ENCODE data around the gene ZBTB7A.
"Not testable (repeated sequence)": the region's sequence is repeated elsewhere in the genome, so short reads cannot be mapped to it uniquely, and the experiment has no call there.

The ZBTB7A gene

DNA sequence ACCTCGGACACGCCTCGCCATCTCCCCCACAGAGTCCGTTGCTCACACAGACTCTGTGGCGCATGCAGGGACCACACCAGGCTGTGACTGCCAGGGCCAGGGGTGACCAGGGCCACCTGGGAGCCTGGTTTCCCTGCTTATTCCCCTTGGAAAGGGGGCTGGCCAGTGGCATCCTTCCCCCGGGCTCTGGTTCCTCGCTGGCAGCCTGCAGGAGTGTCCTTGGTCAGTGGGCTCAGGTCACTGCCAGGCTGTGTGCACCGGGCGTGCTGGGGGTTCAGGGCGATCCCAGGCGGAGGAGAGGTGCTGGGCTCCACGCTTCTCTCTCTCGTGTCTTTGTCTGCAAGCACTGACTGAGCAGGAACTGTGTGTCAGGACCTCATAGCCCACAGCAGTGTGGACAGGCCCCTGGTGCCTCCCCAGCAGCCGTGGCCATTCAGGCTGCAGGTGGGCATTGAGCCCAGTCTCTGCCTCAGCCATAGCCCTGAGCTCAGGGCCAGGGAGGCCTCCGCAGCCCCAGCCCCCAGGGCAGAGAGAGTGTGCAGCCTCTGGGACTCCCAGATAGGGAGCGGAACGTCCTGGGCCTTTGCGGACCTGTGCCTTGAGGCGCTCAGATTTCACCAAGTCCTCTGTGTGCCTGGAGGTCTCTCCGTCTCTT is 52.7 kb downstream of the ZBTB7A start:
- no peak for DNase-seq

DNA sequence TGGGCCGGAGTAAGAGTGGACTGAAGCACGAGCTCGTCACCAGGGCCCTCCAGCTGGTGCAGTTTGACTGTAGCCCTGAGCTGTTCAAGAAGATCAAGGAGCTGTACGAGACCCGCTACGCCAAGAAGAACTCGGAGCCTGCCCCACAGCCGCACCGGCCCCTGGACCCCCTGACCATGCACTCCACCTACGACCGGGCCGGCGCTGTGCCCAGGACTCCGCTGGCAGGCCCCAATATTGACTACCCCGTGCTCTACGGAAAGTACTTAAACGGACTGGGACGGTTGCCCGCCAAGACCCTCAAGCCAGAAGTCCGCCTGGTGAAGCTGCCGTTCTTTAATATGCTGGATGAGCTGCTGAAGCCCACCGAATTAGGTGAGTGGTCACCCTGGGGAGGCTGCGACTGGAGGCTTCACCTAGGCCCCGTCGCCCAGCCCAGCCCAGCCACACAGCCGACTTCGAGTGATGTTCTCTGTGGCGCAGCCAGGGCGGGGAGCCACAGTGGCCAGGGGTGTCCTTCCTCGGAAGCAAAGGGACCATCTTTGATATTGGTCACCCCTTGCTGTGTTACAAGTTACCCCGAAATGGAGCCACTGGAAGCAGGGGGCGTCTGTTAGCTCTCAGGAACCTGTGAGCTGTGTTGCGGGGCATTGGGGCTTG is 53.6 kb downstream of the ZBTB7A start:
- DNase-seq = no peak

DNA sequence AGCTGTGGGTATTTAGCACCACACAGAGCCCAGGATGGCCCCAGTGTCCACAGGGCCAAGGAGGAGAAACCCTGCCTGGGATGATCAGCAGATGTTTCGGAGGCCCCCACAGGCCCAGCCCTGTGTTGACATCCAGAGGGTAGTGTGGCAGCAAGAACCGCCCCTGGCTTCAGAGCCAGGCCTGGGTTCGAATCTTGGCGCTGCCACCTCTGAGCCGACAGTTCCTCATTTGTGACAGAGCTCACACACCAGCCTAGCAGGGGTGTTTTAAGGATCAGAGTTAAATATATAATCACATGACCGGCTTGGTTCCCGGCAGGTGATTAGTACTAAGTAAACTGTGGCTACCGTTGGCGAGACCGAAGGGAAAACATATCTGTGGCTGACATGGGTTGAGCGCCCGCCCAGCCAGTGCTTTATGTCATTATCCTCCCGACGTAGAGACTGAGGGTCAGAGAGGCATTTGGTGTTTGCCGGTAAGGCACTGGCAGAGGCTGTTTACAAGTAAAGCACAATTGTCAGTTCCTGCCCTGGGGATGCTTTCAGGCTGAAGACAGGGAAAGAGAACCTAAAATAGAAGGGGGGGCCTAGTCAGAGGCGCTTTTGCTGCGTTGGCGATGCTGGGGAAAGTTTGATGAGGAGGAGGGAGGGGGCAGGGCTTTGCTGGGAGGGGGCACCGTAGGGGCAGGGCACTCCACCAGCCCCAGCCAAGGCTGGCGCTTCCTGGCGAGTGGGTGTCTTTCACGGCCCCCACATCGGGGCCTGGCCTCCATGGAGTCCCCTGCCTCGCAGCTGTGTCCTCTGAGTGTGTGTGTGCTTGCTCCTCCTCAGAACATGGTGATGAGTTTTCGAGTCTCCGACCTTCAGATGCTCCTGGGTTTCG is 54.4 kb downstream of the ZBTB7A start:
- no peak for DNase-seq

DNA sequence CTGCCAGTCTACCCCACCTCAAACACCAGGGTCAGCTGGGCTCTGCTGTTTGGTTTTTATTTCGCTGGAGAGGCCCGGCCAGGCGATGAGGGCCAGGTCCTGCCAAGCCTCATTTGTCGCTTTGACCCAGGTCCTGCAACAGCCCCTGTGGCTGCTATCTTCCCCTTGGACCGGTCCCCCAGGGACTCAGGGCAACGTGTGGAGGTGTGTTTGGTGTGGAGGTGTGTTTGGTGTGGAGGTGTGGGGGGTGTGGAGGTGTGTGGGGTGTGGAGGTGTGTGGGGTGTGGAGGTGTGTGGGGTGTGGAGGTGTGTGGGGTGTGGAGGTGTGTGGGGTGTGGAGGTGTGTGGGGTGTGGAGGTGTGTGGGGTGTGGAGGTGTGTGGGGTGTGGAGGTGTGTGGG is 55.3 kb downstream of the ZBTB7A start:
- DNase-seq = not testable (repeated sequence)

DNA sequence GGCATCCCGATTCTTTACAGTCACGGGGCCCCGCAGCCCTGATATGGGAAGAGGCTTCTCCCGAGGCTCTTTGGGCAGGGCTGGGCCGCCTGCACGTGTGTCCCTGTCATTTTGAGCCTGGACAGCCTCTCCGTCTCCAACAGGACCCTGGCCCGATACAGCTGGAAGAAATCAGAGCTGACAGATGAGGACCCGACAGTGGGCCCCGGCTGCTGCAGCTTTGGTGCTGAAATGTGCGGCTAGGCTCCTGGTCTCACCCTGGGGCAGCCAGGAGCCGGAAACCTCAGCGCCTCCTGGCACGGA is 55.9 kb downstream of the ZBTB7A start:
- DNase-seq = no peak

DNA sequence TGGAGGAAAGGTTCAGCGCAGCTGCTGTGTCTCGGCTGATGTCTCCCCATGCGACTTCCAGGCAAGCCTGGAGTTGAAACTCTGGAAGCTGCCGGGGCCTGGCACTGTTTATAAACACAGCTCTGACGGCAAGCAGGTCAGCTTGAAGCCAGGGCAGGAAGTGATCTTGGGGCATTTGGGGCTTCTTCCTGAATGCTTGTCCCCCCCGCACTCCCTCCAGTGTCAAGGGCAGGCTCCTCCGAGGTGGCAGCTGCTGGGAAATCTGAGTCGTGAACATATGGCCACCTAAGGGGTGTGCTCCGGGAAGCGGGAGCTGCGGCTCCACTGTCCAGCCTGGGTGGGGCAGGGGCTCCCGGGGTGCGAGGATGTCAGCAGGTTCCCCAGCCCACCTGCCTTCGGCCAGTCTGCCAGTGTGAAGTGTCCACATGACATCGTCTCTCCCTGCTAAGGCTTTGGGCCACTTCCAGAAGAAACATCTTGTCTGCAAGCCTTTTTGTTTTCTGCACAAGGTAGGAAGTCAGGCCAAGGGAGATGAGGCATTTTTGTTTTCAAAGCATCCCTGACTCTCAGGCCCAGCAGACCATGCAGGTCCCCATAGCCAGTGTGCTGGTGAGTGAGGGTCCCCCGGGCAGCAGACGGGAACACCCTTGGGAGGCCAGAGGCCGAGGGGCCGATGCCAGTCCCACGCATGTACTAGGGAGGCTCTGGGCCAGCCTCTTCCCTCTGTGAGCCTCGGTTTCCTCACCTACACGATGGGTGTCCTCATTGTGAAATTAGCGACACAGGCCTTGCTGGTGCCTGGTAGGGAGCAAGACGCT is 56.5 kb downstream of the ZBTB7A start:
- DNase-seq = no peak

DNA sequence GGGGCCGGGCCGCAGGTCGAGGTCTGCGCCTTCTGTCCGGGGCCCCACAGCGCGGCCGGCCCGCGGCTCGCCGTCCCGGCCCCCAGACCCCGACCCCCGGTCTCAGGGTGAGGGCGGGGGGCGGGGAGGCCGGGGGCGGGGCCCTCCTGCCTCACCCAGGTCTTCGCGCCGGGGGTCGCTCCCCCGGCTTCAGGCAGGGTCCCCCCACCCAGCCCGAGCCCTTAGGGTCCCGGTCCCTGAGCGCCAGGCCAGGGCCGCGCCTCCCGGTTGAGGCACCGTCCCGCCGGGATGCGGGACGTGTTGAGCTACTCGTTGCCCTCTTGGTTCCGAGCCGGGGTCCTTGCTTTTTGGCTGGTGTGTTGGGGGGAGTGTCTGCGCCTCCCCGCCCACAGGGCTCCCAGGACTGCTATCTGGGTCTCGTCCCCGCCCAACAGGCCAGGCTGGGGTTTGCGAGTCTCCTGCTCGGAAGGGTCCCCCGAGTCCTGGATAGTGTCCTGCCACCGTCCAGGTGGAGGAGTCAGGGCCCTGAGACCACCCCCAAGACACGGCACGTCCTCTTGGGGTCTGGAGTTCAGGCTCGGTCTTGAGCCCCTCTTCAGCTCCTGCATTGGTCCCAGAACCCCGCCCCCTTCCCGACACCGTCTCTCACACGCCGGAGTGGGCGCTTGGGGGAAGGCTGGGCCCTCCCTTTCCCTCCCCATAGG is 58.7 kb downstream of the ZBTB7A start:
- DNase-seq = no peak

DNA sequence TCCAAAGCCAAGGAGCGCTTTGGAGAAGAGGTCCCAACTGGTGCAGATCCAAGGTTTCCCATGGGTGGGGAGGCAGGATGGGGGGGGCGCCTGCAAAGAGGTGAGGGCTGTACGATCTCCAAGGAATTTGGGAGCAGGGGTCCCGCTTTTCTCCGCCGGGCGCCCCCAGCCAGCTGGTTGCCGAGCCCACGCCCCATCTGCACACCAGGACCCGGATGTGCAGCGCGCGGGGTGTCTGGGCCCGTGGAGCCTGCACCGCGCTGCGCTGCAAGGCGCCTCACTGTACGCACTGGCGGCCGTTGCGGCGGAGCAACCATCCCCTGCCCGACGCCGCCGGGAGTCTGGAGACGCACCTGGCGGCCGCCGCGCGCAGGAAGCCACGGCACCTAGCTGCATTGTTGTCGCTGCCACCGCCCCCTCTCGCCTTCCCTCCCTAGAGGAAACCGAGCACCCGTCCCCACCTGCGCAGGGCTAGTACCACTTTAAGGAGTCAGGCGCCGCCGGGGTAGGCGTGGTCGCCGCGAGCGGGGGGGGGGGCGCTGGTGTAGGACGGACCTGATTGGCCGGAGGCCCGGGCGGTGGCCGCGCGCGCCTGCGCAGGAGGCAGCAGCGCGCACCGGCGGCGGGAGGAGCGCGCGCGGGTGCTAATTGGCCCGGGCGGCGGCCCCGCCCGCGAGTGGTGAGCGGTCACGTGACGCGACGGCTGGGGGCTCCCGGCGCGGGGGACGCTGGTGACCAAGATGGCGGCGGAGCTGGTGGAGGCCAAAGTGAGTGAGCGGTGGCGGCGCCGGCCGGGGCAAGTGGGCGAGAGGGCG is 59.5 kb downstream of the ZBTB7A start, which contains the start of gene PIAS4:
Gene PIAS4, plus strand, starts transcription at position 716 of the 815 bp plus-strand sequence. Its CDS starts 25 bp downstream, at position 741.
- DNase-seq = peak; percentile 96

DNA sequence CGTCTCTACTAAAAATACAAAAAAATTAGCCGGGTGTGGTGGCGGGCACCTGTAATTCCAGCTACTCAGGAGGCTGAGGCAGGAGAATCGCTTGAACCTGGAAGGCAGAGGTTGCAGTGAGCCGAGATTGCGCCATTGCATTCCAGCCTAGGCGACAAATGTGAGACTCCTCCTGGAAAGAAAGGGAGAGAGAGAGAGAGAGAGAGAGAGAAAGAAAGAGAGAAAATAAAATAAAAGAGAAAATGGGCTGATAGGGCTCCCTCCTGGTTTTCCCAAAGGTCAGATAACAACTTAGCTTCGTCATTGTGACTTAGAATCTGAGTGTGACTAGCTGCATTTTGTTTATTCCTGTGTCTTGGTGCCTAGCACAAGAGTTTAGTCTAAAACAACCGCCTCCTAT is 61.3 kb downstream of the ZBTB7A start:
- not testable (repeated sequence) for DNase-seq

DNA sequence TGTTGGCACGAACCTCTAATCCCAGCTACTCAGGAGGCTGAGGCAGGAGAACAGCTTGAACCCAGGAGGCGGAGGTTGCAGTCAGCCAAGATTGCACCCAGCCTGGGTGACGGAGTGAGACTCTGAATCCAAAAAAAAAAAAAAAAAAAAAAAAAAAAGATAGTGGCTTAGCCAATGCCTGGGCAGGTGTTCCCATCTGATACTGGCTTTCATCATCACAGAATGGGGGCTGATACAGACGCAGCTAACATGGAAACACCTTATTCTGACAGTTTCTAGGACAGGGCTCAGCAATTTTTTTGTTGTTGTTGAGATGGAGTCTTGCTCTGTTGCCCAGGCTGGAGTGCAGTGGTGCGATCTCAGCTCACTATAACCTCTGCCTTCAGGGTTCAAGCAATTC is 65.9 kb downstream of the ZBTB7A start:
- DNase-seq = not testable (repeated sequence)

DNA sequence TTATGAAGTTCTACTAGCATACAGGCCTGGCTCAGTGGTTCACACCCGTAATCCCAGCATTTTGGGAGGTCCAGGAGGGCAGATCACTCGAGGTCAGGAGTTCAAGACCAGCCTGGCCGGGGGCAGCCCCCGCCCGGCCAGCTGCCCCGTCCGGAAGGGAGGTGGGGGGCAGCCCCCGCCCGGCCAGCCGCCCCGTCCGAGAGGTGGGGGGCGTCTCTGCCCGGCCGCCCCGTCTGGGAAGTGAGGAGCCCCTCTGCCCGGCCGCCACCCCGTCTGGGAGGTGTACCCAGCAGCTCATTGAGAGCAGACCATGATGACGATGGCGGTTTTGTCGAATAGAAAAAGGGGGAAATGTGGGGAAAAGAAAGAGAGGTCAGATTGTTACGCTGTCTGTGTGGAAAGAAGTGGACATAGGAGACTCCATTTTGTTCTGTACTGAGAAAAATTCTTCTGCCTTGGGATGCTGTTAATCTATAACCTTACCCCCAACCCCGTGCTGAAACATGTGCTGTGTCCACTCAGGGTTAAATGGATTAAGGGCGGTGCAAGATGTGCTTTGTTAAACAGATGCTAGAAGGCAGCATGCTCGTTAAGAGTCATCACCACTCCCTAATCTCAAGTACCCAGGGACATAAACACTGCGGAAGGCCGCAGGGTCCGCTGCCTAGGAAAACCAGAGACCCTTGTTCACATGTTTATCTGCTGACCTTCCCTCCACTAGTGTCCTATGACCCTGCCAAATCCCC is 67.9 kb downstream of the ZBTB7A start:
- not testable (repeated sequence) for DNase-seq

DNA sequence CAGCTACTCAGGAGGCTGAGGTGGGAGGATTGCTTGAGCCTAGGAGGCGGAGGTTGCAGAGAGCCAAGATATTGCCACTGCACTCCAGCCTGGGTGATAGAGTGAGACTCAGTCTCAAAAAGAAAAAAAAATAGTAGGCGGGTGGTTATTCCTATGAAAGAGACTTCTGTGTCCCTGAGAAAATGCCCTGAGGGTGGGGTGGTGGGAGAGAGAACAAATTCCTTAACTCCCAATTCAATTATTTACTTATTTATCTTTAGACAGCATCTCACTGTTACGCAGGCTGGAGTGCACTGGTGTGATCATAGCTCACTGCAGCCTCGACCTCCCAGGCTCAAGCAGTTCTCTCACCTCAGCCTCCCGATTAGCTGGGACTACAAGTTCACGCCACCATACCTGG is 71.1 kb downstream of the ZBTB7A start:
- DNase-seq = no peak

All from CD4-positive, alpha-beta T cell treated with Interleukin-10 for 1 hour (primary cell).